HG03342 (cell line): ENCODE data around the gene UBR3.
A peak's percentile ranks its signal among the peaks of the same experiment; 100 is the strongest.
"Not testable (repeated sequence)": the region's sequence is repeated elsewhere in the genome, so short reads cannot be mapped to it uniquely, and the experiment has no call there.

ENCODE experiments used
- ATAC-seq: cut with Tn5 transposase; IDR thresholded peaks from one replicate; pipeline ENCODE4 v1.9.1; 2021; ENCODE audit warnings: mild to moderate bottlenecking, moderate library complexity; ENCODE audit not compliant: unreplicated experiment

UBR3 gene

GRCh38 chr2:169827272-169828140 lies at the start of gene UBR3:
UBR3 (plus strand) TSS chr2:169827454; CDS start chr2:169827508, 54 bp downstream.
- peak; percentile 83 for ATAC-seq

- no peak for ATAC-seq
Measured at GRCh38 chr2:169778446-169778845, 48.8 kb upstream of the UBR3 start.

- ATAC-seq = no peak
Measured at GRCh38 chr2:169781249-169782013, 45.8 kb upstream of the UBR3 start.

- ATAC-seq = no peak
Measured at GRCh38 chr2:169782513-169782912, 44.7 kb upstream of the UBR3 start.

- no peak for ATAC-seq
Measured at GRCh38 chr2:169790581-169790980, 36.7 kb upstream of the UBR3 start.

GRCh38 chr2:169795181-169795580 lies 32.1 kb upstream of the UBR3 start:
- no peak for ATAC-seq

GRCh38 chr2:169796441-169796840 lies 30.8 kb upstream of the UBR3 start:
- ATAC-seq = no peak

GRCh38 chr2:169797601-169798000 lies 29.7 kb upstream of the UBR3 start:
- ATAC-seq = no peak

GRCh38 chr2:169798397-169798717 lies 28.9 kb upstream of the UBR3 start:
- ATAC-seq = no peak

- ATAC-seq = peak; percentile 96
Measured at GRCh38 chr2:169798718-169799592, 28.3 kb upstream of the UBR3 start, which contains the start of gene SSB. SSB (plus strand) TSS chr2:169798871; CDS start chr2:169800961, 2,090 bp downstream.

GRCh38 chr2:169803480-169803879 lies 23.8 kb upstream of the UBR3 start:
- no peak for ATAC-seq

- no peak for ATAC-seq
Measured at GRCh38 chr2:169806586-169806985, 20.7 kb upstream of the UBR3 start.

- ATAC-seq = no peak
Measured at GRCh38 chr2:169808221-169808620, 19.0 kb upstream of the UBR3 start.

- ATAC-seq = no peak
Measured at GRCh38 chr2:169815849-169816248, 11.4 kb upstream of the UBR3 start.

GRCh38 chr2:169816961-169817360 lies 10.3 kb upstream of the UBR3 start:
- ATAC-seq = not testable (repeated sequence)

- not testable (repeated sequence) for ATAC-seq
Measured at GRCh38 chr2:169817369-169817768, 9.9 kb upstream of the UBR3 start.

- ATAC-seq = no peak
Measured at GRCh38 chr2:169818241-169818640, 9.0 kb upstream of the UBR3 start.

GRCh38 chr2:169819106-169819505 lies 8.1 kb upstream of the UBR3 start:
- no peak for ATAC-seq

GRCh38 chr2:169820101-169820500 lies 7.2 kb upstream of the UBR3 start:
- ATAC-seq = not testable (repeated sequence)

- no peak for ATAC-seq
Measured at GRCh38 chr2:169822036-169822435, 5.2 kb upstream of the UBR3 start.

GRCh38 chr2:169822785-169823392 lies 4.4 kb upstream of the UBR3 start:
- no peak for ATAC-seq
